ENCODE data around the gene GPC6. TPM values are rescaled to one million over a fixed set of nuclear protein-coding genes. Genes with fewer than 3 reads are reported as not detected.

The GPC6 gene
- total RNA-seq, 1 donor from 2014 or later, result 8.4 TPM

DNA sequence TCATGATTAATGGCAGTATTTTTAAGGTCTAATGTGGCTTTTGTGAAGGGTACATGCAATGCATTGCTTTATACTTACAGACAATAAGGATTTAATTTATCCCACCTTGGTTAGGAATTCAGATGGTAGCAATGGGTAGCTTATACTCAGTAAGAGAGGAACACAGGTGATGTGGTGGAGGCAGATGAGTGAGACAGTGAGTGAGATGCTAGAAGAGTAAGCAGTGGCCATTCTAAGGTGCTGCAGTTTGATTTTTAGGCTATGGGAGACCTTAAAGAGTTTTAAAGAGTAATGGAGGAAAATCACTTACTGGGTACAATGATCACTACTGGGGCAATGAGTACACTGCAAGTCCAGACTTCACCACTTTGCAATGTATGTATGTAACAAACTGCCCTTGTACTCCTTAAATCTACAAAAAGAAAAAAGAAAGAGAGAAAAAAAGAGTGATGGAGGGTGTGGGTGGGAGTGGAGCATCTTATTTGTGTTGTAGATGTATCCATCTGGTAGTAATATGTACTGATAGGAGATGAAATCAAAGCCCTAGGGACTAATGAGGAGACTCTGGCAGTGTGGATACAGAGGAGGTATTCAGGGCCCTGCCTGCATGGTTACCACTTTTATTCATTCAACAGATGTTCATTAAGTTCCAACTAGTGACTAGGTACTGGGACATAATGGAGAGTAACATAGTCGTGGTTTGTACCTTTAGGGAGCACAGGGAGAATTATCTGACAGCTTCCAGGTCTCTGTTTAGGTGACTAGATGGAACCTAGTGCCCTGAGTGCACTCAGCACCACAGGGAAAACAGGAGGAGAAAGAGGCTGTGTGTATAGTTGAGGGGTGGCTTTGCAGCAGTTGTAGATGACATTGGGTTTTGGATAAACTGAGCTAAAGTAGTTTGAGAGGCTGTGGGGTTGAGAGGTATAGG is 99.0 kb downstream of the GPC6 start:
- no peaks in the 10 kb centered on the region for H3K9me3 ChIP-seq
- H3K36me3 ChIP-seq, result no peaks in the 10 kb centered on the region
- TF ChIP-seq, protein P1, sequence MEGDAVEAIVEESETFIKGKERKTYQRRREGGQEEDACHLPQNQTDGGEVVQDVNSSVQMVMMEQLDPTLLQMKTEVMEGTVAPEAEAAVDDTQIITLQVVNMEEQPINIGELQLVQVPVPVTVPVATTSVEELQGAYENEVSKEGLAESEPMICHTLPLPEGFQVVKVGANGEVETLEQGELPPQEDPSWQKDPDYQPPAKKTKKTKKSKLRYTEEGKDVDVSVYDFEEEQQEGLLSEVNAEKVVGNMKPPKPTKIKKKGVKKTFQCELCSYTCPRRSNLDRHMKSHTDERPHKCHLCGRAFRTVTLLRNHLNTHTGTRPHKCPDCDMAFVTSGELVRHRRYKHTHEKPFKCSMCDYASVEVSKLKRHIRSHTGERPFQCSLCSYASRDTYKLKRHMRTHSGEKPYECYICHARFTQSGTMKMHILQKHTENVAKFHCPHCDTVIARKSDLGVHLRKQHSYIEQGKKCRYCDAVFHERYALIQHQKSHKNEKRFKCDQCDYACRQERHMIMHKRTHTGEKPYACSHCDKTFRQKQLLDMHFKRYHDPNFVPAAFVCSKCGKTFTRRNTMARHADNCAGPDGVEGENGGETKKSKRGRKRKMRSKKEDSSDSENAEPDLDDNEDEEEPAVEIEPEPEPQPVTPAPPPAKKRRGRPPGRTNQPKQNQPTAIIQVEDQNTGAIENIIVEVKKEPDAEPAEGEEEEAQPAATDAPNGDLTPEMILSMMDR (IDR thresholded peaks at IDR 0.05), result no peak
- no peak overlapping the region for H3K27ac ChIP-seq
- intact Hi-C loops (cut with DNase I), result no loop called here
- H3K4me1 ChIP-seq, result peaks cover 3% of the 10 kb centered on the region
- H3K4me3 ChIP-seq, result no peak overlapping the region
- no peak for ATAC-seq
- H3K27me3 ChIP-seq, result no peaks in the 10 kb centered on the region
- no peak for DNase-seq

DNA sequence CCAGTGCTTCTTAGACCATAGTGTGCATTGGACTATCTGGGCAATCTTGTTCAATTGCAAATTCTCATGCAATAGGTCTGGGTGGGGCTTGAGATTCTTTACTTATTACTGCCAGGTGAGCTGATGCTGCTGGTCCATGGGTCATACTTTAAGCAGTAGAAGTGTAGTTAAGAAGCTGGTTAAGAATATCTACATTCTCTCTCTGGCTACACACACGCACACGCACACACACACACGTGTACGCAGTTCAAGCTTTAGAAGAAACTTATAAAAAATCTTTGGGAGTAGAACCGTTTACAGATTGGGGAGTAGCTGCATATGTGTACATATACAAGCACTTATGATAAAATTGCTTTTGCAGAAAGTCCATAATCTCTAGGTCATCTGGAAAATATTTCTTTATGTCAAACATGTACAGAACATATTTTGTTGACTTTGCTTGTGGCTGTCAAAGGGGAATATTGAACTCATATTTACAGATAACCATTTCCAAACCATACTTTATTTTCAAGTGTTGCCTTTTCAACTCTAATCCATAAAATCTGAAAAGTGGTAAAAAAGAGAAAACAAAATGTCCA is 99.7 kb downstream of the GPC6 start:
- intact Hi-C loops (cut with DNase I), result no loop called here
- ATAC-seq, result no peak
- TF ChIP-seq, protein P1 (IDR thresholded peaks at IDR 0.05), result no peak

DNA sequence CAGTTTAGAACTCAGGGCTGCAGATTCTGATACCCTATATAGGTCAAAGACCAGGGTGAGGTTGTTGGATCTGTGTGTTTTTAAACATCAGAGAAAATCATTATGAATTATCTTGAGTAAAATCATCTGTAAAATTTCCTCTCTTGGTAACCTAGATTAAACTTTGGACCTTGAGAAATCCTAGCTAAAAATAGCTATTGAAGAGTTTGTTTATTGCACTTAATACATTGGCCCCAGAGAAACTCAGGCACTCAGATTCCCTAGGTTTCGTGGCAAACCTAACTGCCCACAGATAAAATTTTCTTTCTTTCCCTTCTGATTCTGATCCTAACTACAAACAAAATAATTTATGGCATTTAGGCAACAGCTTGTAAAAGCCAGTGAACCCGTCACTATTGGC is 102.3 kb downstream of the GPC6 start:
- no peak for DNase-seq
- Histone ChIP-seq H3K9me3 (no peaks in the 10 kb centered on the region), H3K36me3 (no peaks in the 10 kb centered on the region), H3K4me3 (no peak overlapping the region), H3K27me3 (no peaks in the 10 kb centered on the region), H3K27ac (no peak overlapping the region), H3K4me1 (peaks cover 3% of the 10 kb centered on the region)
- TF ChIP-seq, protein P1 (IDR thresholded peaks at IDR 0.05), result no peak
- ATAC-seq, result no peak
- intact Hi-C loops (cut with DNase I), result no loop called here

More for the DNA sequence above, 99.7 kb downstream of the GPC6 start:
- DNase-seq, result no peak
- peaks cover 3% of the 10 kb centered on the region for H3K4me1 ChIP-seq
- H3K4me3 ChIP-seq, result no peak overlapping the region
- H3K36me3 ChIP-seq, result no peaks in the 10 kb centered on the region
- no peaks in the 10 kb centered on the region for H3K27me3 ChIP-seq
- H3K27ac ChIP-seq, result no peak overlapping the region
- no peaks in the 10 kb centered on the region for H3K9me3 ChIP-seq

DNA sequence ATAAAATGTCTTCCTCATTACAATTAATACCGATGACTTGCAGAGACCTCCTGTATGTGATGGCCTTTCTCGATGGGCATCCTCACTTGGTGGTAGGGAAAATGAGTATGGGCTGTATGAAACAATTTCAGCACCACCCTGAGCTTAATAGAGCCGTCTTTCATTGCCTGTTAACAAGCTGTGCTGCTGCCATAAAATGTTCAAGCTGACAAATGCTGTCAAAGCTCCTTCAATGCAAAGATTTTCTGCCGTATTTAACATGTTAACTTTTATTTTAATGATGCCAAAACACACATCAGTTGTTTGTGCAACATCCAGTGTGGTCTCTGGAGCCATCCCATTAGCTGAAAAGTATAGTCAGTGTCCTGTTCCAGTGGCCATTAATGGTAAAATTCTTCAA is 110.1 kb downstream of the GPC6 start:
- TF ChIP-seq, protein P1 (IDR thresholded peaks at IDR 0.05), result no peak
- no peak for DNase-seq
- Histone ChIP-seq H3K9me3 (no peaks in the 10 kb centered on the region), H3K27me3 (no peaks in the 10 kb centered on the region), H3K4me3 (no peak overlapping the region), H3K27ac (no peak overlapping the region), H3K36me3 (no peaks in the 10 kb centered on the region), H3K4me1 (no peaks in the 10 kb centered on the region)
- intact Hi-C loops (cut with DNase I), result no loop called here
- ATAC-seq, result no peak

DNA sequence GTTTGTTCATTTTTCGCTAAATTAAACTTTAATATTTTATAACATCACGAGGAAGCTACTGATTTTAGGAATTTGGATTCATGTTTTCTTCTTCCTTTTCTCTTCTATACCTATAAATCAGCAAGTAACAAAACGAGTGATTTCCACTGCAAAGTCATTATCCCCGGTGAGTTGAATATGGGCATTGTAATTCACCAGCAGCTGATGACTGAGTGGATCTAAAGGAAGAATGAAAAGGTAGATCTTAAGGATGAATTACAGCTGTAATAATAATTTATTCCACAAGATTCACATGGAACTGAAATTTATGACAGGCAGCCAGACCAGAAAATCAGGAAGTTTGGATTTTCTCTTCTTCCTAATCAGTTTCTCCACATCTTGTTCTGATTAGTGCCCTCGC is 111.4 kb downstream of the GPC6 start:
- Histone ChIP-seq H3K4me1 (no peaks in the 10 kb centered on the region), H3K27ac (no peak overlapping the region), H3K27me3 (no peaks in the 10 kb centered on the region), H3K4me3 (no peak overlapping the region), H3K9me3 (no peaks in the 10 kb centered on the region), H3K36me3 (no peaks in the 10 kb centered on the region)
- intact Hi-C loops (cut with DNase I), result no loop called here
- ATAC-seq (no peak), DNase-seq (no peak)
- TF ChIP-seq, protein P1 (IDR thresholded peaks at IDR 0.05), result no peak

Data from upper lobe of right lung (tissue), 1 donor.